Adipose tissue (tissue), 3 donors: ENCODE results near the gene PIP5KL1. TPM values are rescaled to one million over a fixed set of nuclear protein-coding genes. Genes with fewer than 3 reads are reported as not detected.

Experiments used
- H3K27ac ChIP-seq: one replicate; pipeline ENCODE4 v1.5.1; 2013; ENCODE audit warnings: low read depth, low read length
- WGBS, 3 donors: extraction: QIAGEN DNeasy Blood & Tissue Kit; methylation state at CpG; one replicate each; pipeline ENCODE4 v1.1.7; 2013; 5-methylcytosine and 5-hydroxymethylcytosine counted together
- polyA plus RNA-seq, 3 donors: library from polyadenylated mRNA; stranded (reverse); fragments of 200-250 nt; gene quantifications; one replicate each; pipeline ENCODE4 v1.2.3, GENCODE V29; 2013
- donor health status: healthy with polysubstance abuse.
- donor health status: Bipolar disorder and iron deficiency.
- donor health status: healthy.

The PIP5KL1 gene
- polyA plus RNA-seq, 3 donors = 0.22 to 0.74 (median 0.74) TPM

DNA sequence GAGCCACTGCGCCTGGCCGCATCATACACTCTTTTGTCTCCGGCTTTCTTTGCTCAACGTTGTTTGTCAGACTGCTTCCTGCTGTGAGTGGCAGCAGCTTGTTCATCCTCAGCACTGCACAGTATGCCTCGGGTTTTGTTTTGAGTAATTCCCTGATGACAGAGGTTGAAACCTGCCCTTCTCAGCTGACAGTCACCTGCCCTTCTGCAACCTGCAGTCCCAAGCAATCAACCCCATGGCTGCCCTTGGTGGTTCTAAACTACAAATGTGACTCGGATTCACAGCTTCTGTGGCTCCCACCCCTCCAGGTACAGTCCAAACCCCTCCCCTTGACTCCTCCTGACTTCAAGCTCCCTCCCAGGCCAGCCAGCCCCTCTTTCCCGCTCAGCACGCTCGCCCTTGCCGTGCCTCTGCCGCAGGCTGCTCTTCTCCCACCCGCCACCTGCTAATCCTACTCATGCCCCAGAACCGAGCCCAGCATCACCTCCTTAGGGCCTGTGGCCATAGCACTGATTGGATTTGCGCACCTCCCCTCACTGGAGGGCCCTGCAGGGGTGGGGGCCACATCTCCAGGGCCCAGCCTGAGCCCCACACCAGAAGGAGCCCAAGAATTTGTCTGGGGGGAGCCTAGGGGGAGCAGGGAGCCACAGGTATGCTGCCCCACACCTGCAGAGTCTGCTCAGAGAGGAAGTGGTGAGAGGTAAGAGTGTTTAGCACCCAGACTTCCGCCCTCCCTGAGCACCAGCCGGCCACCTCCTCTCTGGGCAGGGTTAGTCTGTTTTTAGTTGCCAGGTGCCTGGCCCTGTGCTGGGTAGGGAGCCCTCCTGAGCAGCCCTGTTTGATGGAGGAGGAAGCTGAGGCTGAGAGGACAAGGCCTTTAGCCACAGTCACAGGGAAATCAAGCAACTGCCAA, 40.1 kb upstream of the PIP5KL1 start:
- 70 to 73% (median 73%) methylated on average over 16 of the region's 16 CpGs for WGBS, 3 donors
- no peak overlapping the region for H3K27ac ChIP-seq

DNA sequence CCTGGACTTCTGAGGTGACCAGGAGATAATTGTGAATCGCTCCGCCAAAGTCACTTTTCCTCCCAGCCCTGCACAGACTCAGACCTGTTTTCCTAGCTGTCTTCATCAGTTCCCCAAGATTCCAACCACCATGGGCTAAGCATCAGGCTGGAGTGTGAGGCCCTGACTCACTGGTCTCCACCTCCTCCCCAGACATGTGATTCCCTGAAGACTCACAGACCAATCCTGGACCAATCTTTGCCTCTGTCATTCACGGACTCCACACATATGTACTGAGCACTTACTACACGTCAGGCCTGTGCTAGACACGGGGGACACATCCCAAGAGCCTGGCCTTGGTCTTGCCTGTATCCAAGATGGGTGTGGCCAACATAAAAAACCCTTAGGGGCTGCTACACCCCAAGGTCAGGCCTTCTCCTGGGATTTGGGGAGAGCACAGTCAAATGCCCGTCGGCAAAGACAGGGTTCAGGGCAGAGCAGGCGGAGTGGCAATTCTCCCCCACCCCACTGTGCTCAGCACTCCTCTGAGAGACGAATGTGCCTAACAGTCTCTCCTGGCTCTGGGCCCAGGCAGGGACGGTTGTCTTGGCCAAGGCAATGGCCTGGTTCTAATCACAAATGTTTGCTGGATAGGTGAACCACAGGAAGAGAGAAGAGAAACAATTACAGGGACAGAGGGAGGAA, 38.3 kb upstream of the PIP5KL1 start:
- H3K27ac ChIP-seq = peak overlapping the region; percentile 43
- 46 to 67% (median 50%) methylated on average over 10 of the region's 10 CpGs for WGBS, 3 donors

DNA sequence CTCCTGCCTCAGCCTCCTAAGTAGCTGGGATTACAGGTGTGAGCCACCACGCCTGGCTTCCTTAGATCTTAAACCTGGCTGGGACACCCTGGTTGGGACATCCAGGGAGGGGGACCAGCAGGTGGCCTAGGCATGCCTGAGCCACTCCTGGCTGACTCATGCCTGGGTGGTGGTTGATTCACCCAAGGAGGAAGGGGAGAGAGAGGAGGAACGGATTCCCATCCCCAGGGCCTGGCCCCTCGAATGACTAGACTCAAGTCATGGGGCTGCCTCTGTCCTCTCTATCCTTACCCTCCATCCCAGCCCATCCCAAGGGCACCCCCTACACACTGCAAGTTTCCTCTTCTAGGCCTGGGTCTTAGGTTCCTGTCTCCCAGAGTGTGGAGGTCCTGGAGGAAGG, 37.5 kb upstream of the PIP5KL1 start:
- WGBS, 3 donors = 67 to 81% (median 70%) methylated on average over 3 of the region's 3 CpGs
- H3K27ac ChIP-seq = no peak overlapping the region

DNA sequence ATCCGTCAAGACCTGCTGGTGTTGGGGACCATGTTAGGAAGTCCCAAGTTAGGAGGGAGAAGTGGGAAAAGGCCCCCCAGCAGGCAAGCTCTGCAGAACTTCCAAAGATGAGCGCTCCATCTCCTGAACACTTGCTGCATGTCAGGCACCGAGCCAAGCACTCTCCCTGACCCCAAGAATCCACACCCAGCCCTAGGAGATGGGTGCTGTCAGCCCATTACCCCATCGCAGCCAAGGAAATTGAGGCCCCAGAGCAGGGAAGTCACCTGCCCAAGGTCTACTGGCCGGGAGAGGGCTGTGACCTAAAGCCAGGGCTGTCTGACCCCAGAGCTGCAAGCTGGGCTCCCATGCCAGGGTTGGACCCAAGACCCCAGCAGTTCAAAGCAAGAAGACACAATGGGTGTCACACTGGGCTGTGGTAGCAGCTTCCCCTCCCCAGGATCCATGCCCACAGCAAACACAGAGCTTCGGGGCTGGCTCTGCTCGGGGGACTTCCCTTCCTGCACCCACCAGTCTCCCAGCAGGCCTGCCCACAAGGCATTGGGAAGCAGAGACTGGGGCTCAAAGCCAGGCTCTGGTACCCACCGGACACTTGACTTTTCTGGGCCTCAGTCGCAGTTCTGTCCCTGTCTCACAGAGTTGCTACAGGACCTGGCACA, 36.7 kb upstream of the PIP5KL1 start:
- WGBS, 3 donors = 60 to 78% (median 66%) methylated on average over 9 of the region's 9 CpGs
- no peak overlapping the region for H3K27ac ChIP-seq

DNA sequence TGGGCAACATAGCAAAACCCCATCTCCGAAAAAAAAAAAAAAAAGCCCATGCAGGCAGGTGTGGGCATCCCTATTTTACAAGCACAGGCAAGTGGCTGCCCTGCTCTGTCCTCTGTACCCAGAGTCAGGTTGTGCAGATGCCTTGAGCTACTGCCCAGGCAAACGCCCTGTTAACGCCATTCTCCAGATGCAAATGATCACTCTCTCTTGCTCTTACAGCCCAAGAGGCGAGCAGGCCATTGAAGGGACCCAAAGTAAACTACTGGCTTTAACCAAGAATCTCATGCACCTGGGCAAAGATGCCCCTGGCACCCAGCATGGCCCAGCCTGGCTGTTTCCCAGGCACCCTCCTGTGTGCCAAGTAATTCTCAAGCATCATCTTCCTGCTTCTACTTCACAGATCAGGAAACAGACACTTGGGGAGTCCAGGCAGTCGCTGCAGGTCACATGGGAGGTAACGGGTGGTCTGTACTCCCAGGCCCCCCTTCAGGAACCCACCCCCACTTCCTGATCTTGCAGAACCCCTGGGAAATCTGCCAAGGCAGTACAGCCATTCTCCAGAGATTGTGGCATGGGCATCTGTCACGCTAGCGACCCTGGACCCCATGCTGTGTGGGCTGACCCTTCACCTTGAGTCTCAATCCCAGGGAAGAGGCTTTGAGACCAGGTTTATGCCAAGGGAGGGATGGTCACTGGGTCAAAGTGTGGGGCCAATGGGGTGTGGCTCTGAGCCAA, 36.0 kb upstream of the PIP5KL1 start:
- H3K27ac ChIP-seq = no peak overlapping the region
- WGBS, 3 donors = 39 to 54% (median 49%) methylated on average over 8 of the region's 8 CpGs

DNA sequence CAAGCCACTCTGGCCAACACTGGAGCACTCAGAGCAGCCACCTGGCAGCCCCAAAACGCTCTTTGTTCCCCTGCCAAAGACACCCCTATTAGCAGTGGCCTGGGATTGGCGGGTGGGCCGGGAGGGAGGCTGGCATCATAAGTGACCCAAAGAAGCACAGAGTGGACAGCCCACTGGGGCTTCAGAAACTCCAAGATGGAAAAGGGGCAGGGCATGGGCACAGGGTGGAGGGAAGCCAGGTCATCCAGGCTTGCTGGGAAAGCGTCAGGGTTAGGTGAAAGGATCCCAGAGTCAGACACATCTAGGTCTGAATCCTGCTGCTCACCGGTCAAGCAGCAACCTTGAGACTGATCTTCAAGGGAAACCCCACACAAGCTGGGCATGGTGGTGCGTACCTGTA, 35.4 kb upstream of the PIP5KL1 start:
- WGBS, 3 donors = 45 to 49% (median 46%) methylated on average over 6 of the region's 6 CpGs
- no peak overlapping the region for H3K27ac ChIP-seq

DNA sequence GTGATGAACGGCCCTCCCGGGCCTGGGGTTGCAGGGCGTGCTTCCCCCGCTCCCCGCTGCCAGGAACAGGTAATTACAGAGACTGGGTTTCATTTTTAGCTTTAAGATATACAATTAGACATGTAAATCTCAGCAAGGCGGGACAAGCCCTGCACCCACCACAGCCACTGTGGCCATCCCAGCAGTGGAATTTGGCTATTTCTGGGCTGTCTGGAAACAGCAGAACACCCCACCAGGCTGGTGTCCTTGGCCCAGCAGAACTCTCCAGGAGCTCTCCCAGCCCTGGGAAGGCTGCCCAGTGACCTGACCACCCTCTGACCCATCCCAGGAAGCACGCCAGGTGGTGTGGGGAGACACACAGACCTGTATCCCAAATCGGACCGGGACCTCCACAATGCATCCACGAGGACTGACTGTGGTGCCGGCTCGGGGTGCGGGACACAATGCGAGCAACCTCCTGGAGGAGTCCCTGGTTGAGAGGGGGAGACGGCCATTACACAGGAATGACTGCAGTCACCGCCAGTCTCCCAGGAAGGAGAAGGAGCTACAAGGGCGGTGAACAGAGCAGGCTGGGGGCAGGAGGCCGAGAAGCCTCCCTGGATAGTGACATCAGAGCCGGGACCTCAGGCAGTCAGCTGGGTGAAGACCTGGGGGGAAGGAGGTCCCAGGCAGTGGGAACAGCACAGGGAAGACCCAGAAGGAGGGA, 32.9 kb upstream of the PIP5KL1 start:
- H3K27ac ChIP-seq = peak overlapping the region; percentile 40
- 71 to 86% (median 80%) methylated on average over 19 of the region's 19 CpGs for WGBS, 3 donors

DNA sequence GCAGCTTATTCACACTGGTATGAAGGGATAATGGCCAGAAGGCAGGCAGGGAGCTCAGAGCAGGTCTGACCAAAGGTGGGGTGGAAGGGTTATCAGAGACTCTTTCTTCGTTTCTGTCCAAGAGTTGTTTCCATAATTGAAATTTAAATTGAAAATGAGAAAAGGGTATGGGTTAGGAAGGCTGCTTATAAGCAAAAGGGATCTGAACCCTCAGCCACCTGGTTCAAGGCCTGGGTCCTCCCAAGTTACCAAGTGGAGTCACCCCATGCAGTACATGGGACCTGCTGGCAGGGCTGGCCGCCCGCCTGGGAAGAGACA, 32.4 kb upstream of the PIP5KL1 start:
- no peak overlapping the region for H3K27ac ChIP-seq
- WGBS, 3 donors = 63 to 84% (median 72%) methylated on average over 3 of the region's 3 CpGs

DNA sequence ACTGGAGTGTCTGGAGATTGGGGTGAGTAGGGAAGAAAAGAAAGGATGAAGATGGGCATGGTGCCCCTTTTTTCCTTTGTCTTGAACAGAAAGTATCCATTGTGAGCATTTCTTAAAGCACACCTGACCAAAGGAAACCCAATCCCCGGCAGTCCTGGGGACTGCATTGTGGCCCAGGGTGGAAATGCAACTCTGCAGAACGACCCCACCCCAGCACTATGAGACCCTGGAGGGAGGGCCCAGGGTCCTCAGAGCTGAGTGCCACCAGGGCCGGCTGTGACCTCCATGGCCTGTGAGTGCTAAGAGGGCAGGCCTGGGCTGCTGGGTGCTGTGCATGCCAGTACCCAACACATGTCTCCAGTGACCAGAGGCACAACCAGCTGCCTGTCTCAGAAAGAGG, 31.7 kb upstream of the PIP5KL1 start:
- H3K27ac ChIP-seq = no peak overlapping the region
- WGBS, 3 donors = 55 to 79% (median 58%) methylated on average over 3 of the region's 3 CpGs

DNA sequence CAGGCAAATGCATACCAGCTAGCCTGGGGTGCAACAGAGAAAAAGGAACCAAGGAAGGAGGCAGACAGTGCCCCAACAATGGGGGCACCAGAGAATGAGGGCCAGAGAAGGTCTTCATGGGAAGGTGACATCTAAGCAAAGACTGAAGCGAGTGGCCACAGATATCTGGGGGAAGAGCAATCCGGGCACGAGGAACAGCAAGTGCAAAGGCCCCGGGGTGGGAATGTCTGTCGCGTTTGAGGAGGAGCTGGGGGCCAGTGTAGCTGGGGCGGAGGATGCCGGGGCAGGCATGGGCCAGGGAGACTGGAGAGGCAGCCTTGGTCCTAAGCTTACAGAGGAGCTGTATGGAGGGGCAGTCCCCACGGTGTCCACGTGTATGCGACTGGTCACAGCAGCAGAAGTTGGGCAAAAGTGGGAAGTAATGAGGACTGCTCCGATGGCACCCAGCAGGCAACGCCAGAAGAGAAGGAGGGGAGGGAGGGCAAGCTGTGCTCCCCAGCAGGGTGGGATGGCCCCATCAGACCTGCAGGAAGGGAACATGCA, 31.1 kb upstream of the PIP5KL1 start:
- WGBS, 3 donors = 87 to 94% (median 90%) methylated on average over 13 of the region's 13 CpGs
- no peak overlapping the region for H3K27ac ChIP-seq

DNA sequence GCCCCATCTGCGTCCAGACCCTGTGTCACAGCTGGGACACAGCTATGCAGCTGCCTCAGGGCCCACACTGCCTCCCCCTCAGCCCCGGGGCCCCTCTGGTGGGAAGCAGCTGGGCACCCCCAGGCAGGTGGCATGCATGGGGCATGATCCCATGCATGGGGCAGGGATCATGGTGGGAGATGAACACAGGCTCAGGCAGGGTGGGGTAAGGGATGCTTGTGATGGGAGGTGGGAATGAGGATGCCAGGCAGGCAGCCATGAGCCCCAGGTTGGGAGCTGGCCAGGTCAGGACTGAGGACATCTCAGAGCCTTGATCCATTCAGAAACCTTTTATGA, 30.5 kb upstream of the PIP5KL1 start:
- WGBS, 3 donors = 93 to 96% (median 96%) methylated on average over 2 of the region's 2 CpGs

DNA sequence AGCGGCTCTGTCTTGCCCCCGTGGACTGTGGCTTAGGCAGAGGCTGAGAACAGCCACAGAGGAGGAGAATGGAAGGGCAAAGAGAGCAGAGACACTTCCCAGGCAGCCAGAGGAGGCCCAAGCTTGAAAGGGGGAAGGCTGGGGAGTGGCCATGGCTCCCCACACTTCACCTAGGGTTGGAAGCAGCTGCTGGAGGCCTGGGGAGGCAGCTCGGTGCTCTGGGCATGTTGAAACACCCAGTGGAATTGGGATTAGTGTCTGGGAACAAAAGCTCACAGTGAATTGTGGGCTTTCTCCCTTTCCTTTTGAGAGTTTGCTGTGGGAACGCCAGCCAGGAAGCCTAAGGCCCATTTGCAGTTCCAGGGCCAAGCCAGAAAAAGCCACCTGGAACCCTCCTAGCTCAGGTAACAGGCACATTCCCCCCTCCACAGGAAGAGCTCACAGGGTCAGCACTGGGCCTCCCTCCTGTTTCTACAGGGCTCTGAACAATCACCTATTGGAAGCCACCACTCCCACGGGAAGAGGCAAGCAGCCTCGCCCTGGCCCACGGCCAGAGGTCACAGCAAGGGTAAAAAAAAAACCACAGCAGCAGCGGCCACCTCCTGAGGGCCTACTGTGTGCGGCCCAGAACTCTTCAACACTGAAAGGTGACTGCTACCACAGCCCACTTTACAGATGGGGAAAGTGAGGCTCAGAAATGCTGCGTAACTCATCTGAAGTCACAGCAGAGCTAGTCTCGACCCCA, 30.0 kb upstream of the PIP5KL1 start:
- WGBS, 3 donors = 47 to 64% (median 49%) methylated on average over 11 of the region's 11 CpGs
- H3K27ac ChIP-seq = no peak overlapping the region

More for the DNA sequence above, 30.5 kb upstream of the PIP5KL1 start:
- H3K27ac ChIP-seq = no peak overlapping the region

DNA sequence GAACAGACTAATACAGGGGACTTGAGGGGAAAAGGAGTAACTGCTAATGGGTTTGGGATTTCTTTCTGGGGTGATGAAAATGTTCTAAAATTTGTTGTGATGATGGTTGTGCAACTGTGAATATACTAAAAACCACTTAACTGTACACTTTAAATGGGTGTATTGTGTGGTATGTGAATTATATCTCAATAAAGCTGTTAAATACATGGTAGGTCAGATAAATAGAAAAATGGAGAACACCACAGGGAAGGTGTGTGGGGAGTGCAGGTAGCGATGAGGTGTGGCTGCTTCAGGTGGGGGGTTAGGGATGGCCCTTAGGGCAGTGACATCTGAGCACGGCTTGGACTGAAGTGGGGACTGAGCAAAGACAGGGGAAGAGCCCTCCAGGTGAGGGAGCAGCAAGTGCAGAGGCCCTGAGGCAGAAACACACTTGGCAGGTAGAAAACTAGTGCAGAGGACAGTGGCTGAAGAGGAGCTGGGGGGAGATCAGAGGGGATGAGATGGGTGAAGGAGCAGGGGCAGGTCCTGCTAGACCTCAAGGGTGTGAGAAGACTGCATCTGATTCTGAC, 29.3 kb upstream of the PIP5KL1 start:
- H3K27ac ChIP-seq = no peak overlapping the region
- 91 to 94% (median 93%) methylated on average over 2 of the region's 2 CpGs for WGBS, 3 donors

DNA sequence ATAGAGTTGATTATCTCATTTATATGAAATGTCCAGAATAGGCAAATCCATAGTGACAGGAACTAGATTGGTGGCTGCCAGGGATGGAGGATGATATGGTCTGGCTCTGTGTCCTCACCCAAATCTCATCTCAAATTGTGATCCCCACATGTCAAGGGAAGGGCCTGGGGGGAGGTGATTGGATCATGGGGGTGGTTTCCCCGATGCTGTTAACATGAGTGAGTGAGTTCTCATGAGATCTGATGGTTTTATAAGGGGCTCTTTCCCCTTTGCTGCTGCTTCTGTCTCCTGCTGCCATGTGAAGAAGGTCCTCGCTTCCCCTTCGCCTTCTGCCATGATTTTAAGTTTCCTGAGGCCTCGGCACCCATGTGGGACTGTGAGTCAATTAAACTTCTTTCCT, 28.8 kb upstream of the PIP5KL1 start:
- no peak overlapping the region for H3K27ac ChIP-seq
- WGBS, 3 donors = 94 to 99% (median 96%) methylated on average over 4 of the region's 4 CpGs

DNA sequence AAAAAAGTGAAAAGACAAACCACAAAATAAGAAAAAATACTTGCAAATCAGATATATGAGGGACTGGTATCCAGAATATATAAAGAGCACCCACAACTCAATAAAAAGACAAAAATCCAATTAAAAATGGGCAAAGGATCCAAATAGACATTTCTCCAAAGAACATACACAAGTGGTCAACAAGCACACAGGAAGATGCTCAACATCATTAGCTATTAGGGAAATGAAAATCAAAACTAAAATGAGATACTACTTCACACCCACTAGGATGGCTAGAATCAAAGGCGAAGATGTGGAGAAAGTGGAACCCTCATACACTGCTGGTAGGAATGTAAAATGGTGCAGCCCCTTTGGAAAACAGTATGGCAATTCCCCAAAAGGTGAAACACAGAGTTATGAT, 28.2 kb upstream of the PIP5KL1 start:
- H3K27ac ChIP-seq = no peak overlapping the region

DNA sequence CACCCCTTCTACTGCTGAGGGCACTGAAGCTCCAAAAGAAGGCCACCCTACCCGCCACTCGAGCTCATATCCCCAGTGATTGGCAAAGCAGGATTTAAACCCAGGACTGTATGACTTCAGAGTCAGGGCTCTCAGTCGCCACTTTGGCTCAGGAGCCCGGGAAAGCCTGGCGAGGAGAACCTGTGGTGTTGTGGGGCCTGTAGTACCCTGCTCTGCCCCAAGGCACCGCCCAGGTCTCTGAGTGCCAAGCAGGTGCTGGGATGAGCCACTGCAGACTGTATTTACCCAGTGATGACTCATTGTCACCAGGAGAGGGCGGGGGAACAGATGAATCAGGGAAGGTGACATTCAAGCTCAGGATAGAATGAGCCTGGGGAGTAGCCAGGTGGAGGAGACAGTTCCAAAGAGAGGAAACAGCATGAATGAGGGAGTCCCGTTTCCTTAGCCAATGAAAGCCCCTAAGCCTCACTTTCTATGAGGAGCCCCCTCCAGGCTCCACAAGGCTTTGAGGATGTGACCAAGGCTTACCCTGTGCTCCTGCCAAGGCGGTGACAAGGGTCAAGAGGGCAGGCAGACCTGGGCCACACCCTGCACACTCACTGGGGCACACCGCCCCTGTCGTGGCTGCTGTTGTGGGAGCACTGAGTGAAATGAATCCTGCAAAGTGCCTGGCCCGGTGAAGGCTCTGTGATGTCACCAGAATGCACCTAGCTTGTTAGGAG, 24.9 kb upstream of the PIP5KL1 start:
- WGBS, 3 donors = 27 to 71% (median 62%) methylated on average over 12 of the region's 12 CpGs
- no peak overlapping the region for H3K27ac ChIP-seq

More for the DNA sequence above, 28.2 kb upstream of the PIP5KL1 start:
- WGBS, 3 donors = 95 to 96% (median 96%) methylated on average over 1 of the region's 1 CpG
